Stimulated activated CD8-positive, alpha-beta memory T cell treated with anti-CD3 and anti-CD28 coated beads, Interleukin-2, amount 100 ng/mL, for 1 hour (primary cell): Measurements from ENCODE around the gene REG4.

Experiments
- DNase-seq, 2 donors: peaks; one replicate each; pipeline ENCODE4 v3.0.0-alpha.2; 2020; ENCODE audit warnings: low read depth in 2 of 2

REG4 gene

DNA sequence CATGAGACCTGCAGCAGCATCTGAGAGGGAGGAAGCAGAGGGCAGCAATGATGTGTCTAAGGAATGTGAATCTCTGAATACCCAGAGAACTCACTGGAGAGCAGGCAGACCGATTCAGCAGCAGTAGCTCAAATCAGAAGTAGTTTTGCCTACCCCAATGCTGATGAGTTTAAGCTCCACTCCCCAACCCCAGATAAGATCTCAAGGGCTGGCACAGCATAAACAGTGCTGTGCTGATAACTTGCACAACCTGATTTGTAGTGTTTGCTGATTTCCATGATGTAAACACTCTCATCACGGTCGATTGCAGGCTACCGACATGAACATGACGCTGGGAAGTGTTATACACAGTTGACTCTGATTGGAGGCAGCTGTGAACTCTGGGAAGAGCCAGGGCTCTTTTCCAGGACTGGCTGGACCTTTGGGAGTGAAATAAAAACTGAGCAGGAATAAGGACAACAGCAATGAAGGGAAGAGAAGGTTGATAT lies 31.3 kb downstream of the REG4 start:
- DNase-seq: no peak

DNA sequence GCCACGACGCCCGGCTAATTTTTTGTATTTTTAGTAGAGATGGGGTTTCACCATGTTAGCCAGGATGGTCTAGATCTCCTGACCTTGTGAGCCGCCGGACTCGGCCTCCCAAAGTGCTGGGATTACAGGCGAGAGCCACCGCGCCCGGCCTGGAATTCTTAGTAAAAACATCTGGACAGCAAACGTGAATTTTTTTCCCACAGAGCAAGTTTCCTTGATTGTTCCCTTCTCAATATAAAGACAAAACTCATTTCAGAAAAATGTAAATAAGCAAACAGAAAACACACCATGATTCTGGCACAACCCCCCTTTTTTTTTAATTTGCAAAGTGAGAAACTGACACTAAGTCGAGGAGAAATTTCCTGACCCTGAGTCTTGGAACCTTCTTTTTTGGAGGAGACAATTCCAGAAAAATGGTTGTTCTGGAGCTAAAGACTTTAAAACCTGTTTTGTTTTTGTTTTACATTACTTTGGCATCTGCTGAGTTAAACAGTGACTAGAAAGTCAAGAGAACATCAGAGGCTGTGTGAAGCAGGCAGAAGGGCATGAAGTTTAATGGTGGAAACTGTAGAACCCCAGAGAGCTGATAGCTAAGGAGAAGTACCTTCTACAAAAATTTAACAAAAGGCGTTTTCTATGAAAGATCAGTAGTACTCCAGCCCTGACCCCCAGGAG lies 32.2 kb downstream of the REG4 start:
- DNase-seq: no peak

DNA sequence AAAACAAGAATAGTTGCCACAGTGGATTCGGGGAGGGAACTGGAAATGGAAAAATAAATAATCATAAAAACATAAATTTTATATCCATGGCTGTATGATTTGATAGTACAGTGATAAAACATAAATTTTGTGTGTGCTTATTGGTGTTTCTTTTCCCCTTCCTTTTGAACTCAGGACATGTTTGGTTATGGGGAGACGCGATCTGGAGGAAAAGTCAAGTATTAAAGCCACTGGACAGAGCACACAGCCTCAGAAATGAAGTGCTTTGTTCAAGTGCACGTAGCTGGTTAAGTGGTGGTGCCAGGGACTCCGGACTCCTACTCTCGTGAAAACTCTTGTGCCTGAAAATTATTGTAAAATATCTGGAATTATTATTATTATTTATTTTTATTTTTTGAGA lies 32.9 kb downstream of the REG4 start:
- no peak for DNase-seq

DNA sequence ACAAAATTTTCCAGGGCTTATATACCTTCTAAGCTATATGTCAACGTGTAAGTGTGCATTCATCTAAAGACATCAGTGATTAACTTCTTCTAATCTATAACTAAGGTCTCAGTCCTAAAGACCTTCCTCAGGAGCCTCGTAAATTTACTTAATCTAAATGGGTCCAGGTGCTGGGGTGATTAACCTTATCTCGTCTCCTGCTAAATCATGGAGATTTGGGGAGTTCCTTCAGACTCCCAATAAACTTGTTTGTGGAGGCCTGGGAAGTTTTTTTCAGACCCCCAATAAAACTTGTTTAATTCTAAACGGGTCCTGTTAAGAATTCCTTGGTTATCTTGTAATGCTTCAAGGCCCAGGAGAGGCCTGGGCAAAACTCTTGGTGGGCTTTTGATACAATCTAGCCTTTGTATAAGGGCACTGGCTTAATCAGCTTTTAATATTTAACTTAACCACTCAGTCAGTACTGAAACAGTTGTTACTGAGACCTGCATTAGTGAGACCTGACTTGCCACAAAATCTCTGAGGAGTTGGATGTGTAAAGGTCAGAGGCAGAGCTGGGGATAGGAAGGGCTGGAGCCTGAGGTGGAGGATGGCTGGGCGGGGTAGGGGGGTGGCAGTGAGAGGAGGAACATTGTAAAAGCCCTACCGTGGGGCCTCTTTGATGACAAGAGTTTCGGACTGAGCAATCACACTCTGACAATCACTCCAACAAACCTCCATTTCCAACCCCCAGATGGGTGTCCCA lies 36.3 kb downstream of the REG4 start:
- DNase-seq: no peak

DNA sequence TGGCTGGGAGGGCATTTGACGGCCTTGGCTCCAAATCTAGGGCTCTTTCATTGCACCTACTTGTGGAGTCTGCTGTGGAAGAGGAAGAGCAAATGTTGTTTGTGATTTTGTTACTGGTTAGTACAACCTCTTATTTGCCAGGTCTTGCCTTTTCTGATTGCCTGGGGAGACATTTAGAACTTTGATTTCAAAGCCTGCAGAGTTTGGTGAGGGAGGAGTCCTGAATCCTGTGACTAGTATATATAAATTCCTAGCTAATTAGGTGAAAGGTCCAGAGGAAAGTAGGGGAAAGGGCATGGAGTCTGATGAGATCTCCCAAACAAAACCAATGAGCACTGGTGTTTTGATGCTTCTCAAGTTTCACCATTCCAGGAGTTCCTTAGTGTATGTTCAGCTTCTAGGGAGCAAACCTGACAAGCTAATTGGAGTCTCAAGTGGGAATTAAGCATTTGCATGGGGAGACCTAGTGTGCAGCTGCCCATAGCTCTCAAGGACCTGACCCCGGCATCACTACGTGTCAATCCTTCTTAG lies 37.5 kb downstream of the REG4 start:
- no peak for DNase-seq

GRCh38 chr1:119772298-119772697 lies 39.0 kb downstream of the REG4 start:
- no peak for DNase-seq

- no peak for DNase-seq
These were observed 39.5 kb downstream of the REG4 start for GRCh38 chr1:119771770-119772169.

DNA sequence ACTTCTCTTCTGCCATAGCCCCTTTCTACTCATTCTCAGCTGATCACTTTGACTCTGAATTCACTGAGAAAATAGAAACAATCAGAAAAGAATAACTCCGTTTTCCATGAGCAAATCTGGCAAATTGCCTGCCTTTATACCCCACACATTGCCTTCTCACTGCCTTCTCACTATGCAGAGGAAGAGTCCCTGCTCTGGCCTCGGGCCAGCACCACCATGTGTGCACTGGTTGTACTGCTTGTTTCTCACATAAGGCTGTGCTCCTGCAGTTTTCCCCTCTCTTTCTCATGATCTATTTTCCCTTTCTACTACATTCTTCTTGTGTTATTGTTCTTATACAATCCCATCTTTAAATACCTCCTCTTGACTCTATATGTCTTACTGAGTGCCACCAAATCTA lies 40.2 kb downstream of the REG4 start:
- DNase-seq: no peak

- no peak for DNase-seq
These were observed 42.5 kb downstream of the REG4 start, which contains the start of gene HMGCS2 for GRCh38 chr1:119768778-119769177. Gene HMGCS2 (minus strand): TSS chr1:119768905. CDS start chr1:119768844, 61 bp downstream.

GRCh38 chr1:119767486-119767885 lies 43.8 kb downstream of the REG4 start:
- no peak for DNase-seq

GRCh38 chr1:119766374-119766794 lies 44.9 kb downstream of the REG4 start:
- DNase-seq: no peak

DNA sequence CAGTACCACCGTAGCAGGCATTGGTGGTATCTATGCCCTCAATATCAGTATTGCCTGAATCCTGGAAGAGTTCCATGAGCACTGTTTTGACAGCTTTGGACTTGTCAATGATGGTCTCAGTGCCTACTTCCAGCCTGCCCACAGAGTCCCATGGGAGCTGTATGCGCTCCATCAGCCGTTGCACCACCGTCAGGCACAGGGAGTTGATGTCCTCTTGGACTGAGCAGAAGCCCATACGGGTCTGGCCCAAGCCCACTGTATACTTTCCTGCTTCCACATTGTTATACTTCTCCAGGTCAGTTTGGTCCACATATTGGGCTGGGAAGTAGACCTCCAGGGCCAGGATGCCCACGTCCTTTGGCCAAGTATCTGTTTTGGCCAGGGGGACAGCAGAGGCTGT lies 47.0 kb downstream of the REG4 start:
- no peak for DNase-seq

GRCh38 chr1:119762953-119763352 lies 48.3 kb downstream of the REG4 start:
- DNase-seq: no peak

DNA sequence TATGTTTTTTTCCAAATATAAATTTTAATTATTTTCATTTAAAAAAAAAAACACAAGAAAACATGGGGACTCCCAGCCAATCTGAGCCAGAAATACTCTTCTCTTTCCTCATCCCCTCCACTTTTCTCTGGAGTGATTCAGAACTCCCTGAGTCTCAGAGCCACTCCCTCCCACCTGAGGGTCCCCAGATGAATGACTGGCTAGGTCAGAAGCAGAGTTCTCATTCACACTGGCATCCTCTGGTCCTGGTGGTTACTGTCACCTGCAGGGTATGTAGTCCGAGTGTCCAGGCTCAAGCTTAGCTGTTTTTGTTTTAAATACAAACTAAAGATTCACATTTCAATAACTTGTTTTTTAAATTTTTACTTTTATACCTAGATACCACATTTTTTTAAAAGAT lies 48.9 kb downstream of the REG4 start:
- no peak for DNase-seq

DNA sequence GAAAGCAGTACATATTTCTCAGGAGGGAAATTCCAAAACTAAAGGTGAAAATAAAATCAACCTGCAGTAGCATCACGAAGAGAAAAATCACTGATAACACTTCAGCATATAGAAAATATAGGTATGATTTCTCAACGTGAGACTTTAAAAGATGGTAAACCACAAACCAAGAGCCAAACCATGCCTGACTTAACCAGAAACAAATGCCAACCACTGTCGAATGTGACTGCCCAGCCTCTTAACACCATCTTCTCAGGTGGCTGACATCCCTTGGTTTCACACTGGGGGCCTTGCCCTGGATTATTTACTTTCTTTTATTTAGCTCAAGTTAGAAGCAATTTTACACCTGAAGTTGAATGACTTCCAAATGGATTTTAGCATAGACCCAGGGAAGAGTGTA lies 52.7 kb downstream of the REG4 start:
- no peak for DNase-seq

GRCh38 chr1:119752592-119752991 lies 58.7 kb downstream of the REG4 start:
- no peak for DNase-seq

DNA sequence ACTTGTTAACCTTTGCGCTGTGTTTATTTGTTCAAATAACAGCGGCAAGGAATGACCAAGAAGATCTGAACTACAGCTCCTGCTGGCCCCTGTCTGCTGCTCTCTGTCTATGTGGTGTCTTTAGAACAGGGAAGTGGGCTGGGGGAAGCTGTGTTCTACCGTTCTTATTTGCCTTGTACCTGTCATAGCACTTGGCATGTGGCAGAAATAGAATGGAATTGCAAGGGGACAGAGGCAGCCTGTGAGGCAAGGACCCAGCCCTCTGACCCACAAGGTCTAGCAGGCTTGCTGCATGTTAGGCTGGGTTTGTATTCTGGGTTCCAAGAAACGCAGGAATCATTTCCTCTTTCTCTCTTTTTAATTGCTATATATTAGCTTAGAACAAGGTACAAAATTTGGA lies 63.2 kb downstream of the REG4 start:
- no peak for DNase-seq

DNA sequence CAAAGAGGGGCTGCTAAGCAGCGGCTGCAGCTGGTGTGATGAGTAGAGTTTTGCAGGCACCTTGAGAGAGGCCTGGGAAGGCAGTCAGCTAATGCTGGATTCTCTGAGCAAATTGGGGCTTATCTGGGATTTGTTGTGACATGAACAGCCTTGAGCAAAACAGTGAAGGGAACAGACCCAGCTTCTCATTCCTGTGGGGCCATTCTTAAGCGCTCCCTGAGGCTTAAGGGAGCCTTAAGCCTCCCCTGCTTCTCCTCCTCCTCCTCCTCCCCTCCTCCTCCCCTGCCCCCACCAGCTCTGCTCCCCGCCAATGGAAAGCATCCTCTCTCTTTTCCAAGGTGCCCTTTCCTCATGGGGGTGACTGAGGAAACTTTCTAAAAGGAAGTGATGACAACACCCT lies 63.8 kb downstream of the REG4 start:
- no peak for DNase-seq

- DNase-seq: no peak
These were observed 66.2 kb downstream of the REG4 start for GRCh38 chr1:119745034-119745433.

DNA sequence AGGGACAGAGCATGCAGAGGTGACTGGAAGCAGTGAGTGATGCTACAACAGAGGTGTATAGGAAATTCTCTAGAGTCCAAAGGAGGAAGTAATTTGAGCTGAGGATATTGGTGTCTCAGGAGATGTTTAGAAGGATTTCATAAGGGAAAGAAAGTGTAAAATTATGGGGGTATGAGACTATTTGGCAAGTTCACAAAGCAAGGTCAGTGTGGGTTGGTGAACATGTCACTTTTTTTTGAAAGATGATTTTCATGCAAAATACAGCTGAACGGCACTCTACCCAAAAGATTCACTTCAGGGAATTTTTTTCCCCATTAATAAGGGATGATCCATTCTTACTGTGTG lies 66.7 kb downstream of the REG4 start:
- DNase-seq: no peak
